ENCODE results near the gene KCNMA1.

DNA sequence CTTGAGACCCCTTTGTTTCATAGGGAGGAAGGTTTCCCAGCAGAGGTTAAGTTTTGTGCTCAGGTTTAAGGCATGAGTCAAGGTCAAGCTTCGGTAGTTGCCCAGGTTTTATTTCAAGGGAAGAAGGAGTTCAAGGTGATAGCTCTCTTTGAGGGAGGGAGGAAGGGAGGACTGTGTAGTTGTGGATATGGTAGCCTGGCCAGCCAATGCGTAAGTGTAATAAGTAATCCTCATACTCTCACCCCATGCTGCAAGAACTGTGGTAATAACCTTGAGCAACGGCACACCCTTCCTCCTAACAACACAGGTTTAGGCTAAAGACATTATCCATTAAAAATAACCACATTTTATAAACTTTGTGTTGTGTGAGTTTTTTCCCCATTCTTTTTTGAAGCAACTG lies 478.9 kb downstream of the KCNMA1 start:
- no peak for TF ChIP-seq GATA2 (IDR thresholded peaks at IDR 0.05; ENCODE audit: low read depth, low read length)
- no peak for TF ChIP-seq GATA3 (IDR thresholded peaks at IDR 0.05; ENCODE audit: low read depth, low read length)

Measured in SH-SY5Y (cell line).